ENCODE measurements around the gene HEBP2. TPM values are rescaled to one million over a fixed set of nuclear protein-coding genes. Genes with fewer than 3 reads are reported as not detected.
A peak's percentile ranks its signal among the peaks of the same experiment; 100 is the strongest.

HEBP2 gene
- total and polyA plus RNA-seq, 2 of the 13 experiments (the other 11 are each of a cell fraction or from before 2014, with no cell fraction given): 16.0 to 72.8 TPM

DNA sequence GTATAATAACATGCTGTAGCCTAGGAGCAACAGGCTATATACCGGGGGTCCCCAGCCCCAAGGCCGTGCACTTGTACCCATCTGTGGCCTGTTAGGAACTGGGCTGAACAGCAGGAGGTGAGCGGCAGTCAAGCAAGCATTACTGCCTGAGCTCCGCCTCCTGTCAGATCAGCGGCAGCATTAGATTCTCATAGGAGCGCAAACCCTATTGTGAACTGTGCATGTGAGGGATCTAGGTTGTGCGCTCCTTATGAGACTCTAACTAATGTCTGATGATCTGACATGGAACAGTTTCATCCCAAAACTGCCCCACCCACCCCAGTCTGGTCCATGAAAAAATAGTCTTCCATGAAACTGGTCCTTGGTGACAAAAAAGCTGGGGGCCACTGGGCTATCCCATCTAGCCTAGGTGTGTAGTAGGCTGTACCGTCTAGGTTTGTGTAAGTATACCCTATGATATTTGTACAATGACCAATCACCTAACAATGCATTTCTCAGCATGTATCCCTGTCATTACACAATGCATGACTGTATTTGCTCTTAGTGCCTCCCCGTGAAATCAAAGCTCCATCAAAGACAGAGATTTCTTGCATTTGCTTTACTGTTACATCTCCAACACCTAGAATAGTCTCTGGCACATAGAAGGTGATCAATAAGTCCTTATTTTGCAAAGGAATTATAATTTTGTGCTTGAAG, 64.4 kb downstream of the HEBP2 start (continued):
- peak; percentile 70; the same call in 1 of the 2 replicates for TF ChIP-seq TBX3 (IDR thresholded peaks at IDR 0.05; ENCODE audit: borderline replicate concordance)
- 0 out of 2 replicates have a peak, but pooled peaks have one; percentile 19 for TF ChIP-seq NCOA2 (CRISPR knock-in tag; IDR thresholded peaks at IDR 0.05)
- TF ChIP-seq, protein P1, sequence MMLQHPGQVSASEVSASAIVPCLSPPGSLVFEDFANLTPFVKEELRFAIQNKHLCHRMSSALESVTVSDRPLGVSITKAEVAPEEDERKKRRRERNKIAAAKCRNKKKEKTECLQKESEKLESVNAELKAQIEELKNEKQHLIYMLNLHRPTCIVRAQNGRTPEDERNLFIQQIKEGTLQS (CRISPR knock-in tag; IDR thresholded peaks at IDR 0.05): peak; percentile 38; the same call in 1 of the 2 replicates
- 0 out of 2 replicates have a peak, but pooled peaks have one; percentile 22 for TF ChIP-seq HDAC1 (CRISPR knock-in tag; IDR thresholded peaks at IDR 0.05)
- peak; percentile 27; the same call in 1 of the 2 replicates for TF ChIP-seq KDM1A (CRISPR knock-in tag; IDR thresholded peaks at IDR 0.05)
- peak; percentile 86 for TF ChIP-seq FOSL1 (CRISPR knock-in tag; IDR thresholded peaks at IDR 0.05; ENCODE audit: borderline replicate concordance)
- TF ChIP-seq, protein P2, sequence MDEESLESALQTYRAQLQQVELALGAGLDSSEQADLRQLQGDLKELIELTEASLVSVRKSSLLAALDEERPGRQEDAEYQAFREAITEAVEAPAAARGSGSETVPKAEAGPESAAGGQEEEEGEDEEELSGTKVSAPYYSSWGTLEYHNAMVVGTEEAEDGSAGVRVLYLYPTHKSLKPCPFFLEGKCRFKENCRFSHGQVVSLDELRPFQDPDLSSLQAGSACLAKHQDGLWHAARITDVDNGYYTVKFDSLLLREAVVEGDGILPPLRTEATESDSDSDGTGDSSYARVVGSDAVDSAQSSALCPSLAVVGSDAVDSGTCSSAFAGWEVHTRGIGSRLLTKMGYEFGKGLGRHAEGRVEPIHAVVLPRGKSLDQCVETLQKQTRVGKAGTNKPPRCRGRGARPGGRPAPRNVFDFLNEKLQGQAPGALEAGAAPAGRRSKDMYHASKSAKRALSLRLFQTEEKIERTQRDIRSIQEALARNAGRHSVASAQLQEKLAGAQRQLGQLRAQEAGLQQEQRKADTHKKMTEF (CRISPR knock-in tag; IDR thresholded peaks at IDR 0.05): 0 out of 2 replicates have a peak, but pooled peaks have one; percentile 22
- peak in 1 of 2 experiments; percentile 58; a peak in 1 of 4 replicates for TF ChIP-seq EP300 (IDR thresholded peaks at IDR 0.05; ENCODE audit: low read depth in 2 of 2, low read length in 2 of 2)
- peak; percentile 46; the same call in 1 of the 2 replicates for TF ChIP-seq EP300 (CRISPR knock-in tag; IDR thresholded peaks at IDR 0.05; ENCODE audit: borderline replicate concordance)
- no peak for TF ChIP-seq ZNF674 (CRISPR knock-in tag; IDR thresholded peaks at IDR 0.05; ENCODE audit: low read depth)
- TF ChIP-seq SOX6 (IDR thresholded peaks at IDR 0.05): no peak
- TF ChIP-seq SOX6 (CRISPR knock-in tag; IDR thresholded peaks at IDR 0.05): 0 out of 2 replicates have a peak, but pooled peaks have one; percentile 46
- no peak for TF ChIP-seq ZNF296 (CRISPR knock-in tag; conservative IDR thresholded peaks at IDR 0.05)
- TF ChIP-seq CREB1 (IDR thresholded peaks at IDR 0.05): peak; percentile 42; the same call in 1 of the 2 replicates
- TF ChIP-seq CREB1 (CRISPR knock-in tag; IDR thresholded peaks at IDR 0.05): peak; percentile 28; the same call in 1 of the 2 replicates
- peak; percentile 90; the same call in 1 of the 2 replicates for TF ChIP-seq JUNB (CRISPR knock-in tag; IDR thresholded peaks at IDR 0.05; ENCODE audit: borderline replicate concordance)
- peak; percentile 93 for TF ChIP-seq HMG20B (CRISPR knock-in tag; conservative IDR thresholded peaks at IDR 0.05)
- TF ChIP-seq, protein P3, sequence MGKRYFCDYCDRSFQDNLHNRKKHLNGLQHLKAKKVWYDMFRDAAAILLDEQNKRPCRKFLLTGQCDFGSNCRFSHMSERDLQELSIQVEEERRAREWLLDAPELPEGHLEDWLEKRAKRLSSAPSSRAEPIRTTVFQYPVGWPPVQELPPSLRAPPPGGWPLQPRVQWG (CRISPR knock-in tag; IDR thresholded peaks at IDR 0.05; ENCODE audit: borderline replicate concordance, low read depth): no peak
- no peak for TF ChIP-seq ZNF292 (CRISPR knock-in tag; IDR thresholded peaks at IDR 0.05; ENCODE audit: borderline replicate concordance, low read depth)
- TF ChIP-seq, protein P4, sequence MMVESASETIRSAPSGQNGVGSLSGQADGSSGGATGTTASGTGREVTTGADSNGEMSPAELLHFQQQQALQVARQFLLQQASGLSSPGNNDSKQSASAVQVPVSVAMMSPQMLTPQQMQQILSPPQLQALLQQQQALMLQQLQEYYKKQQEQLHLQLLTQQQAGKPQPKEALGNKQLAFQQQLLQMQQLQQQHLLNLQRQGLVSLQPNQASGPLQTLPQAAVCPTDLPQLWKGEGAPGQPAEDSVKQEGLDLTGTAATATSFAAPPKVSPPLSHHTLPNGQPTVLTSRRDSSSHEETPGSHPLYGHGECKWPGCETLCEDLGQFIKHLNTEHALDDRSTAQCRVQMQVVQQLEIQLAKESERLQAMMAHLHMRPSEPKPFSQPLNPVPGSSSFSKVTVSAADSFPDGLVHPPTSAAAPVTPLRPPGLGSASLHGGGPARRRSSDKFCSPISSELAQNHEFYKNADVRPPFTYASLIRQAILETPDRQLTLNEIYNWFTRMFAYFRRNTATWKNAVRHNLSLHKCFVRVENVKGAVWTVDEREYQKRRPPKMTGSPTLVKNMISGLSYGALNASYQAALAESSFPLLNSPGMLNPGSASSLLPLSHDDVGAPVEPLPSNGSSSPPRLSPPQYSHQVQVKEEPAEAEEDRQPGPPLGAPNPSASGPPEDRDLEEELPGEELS (CRISPR knock-in tag; IDR thresholded peaks at IDR 0.05): 0 out of 2 replicates have a peak, but pooled peaks have one; percentile 24
- no peak for TF ChIP-seq MAFF (IDR thresholded peaks at IDR 0.05; ENCODE audit: low read depth, low read length)
- TF ChIP-seq SKI (IDR thresholded peaks at IDR 0.05; ENCODE audit: partially characterized antibody): peak; percentile 16
- peak; percentile 96 for TF ChIP-seq FOSL2 (CRISPR knock-in tag; IDR thresholded peaks at IDR 0.05)
